Activated CD8-positive, alpha-beta T cell treated with anti-CD3 and anti-CD28 coated beads for 36 hours (primary cell): ENCODE results near the gene ACVR2A. TPM values are rescaled to one million over a fixed set of nuclear protein-coding genes. Genes with fewer than 3 reads are reported as not detected.

ENCODE experiments used
- ATAC-seq: fragments of 200-7000 bp; cut with Tn5 transposase; one replicate; pipeline ENCODE4 v1.10.0; 2021; ENCODE audit warnings: mild to moderate bottlenecking, moderate library complexity
- CTCF ChIA-PET: fragments of 350-600 bp; sonication (Branson Sonifier 250); formaldehyde crosslinking; loops from one replicate; lab custom pipeline; 2021; ENCODE audit warnings: antibody characterized with exemption; lab: Charles Lee
- POLR2A ChIA-PET: fragments of 350-600 bp; sonication (Branson Sonifier 250); formaldehyde crosslinking; loops from one replicate; lab custom pipeline; 2021; ENCODE audit warnings: antibody characterized with exemption; lab: Charles Lee
- DNase-seq: peaks from one replicate; pipeline ENCODE4 v3.0.0-alpha.2; 2020
- H3K27ac Mint-ChIP-seq: one replicate; pipeline ENCODE4 v1.8.0; 2021; ENCODE audit warnings: mild to moderate bottlenecking, mixed read lengths
- H3K27me3 Mint-ChIP-seq: one replicate; pipeline ENCODE4 v1.8.0; 2021; ENCODE audit warnings: mixed read lengths
- H3K36me3 Mint-ChIP-seq: one replicate; pipeline ENCODE4 v1.8.0; 2021; ENCODE audit warnings: low read depth, mixed read lengths
- H3K4me1 Mint-ChIP-seq: one replicate; pipeline ENCODE4 v1.8.0; 2021; ENCODE audit warnings: low read depth, mixed read lengths
- H3K4me3 Mint-ChIP-seq: one replicate; pipeline ENCODE4 v1.8.0; 2021; ENCODE audit warnings: mild to moderate bottlenecking, moderate library complexity, mixed read lengths
- H3K9me3 Mint-ChIP-seq: one replicate; pipeline ENCODE4 v1.8.0; 2021; ENCODE audit warnings: mixed read lengths
- CTCF ChIP-seq: fragments of 200-600 bp; IDR thresholded peaks from one replicate; pipeline ENCODE4 v1.8.0; 2022; ENCODE audit warnings: antibody characterized with exemption, mild to moderate bottlenecking
- intact Hi-C: fragments of 100-400 bp; cut with micrococcal nuclease; formaldehyde crosslinking; loops from one replicate; pipeline ENCODE4 v1.10.0; 2022
- total RNA-seq, 2 experiments: library from RNA; stranded (reverse); gene quantifications; one replicate each; pipeline ENCODE4 v1.2.3, GENCODE V29; 2021

Gene ACVR2A
- total RNA-seq, 2 experiments from 2014 or later = 0.63 to 1.2 TPM

- intact Hi-C loops = no loop called here
- no peaks in the 10 kb centered on the region for H3K27me3 Mint-ChIP-seq
- ChIA-PET POLR2A (no interaction called here), CTCF (no interaction called here)
- no peaks in the 10 kb centered on the region for H3K36me3 Mint-ChIP-seq
- no peak for TF ChIP-seq CTCF
- no peak overlapping the region for H3K4me3 Mint-ChIP-seq
- DNase-seq = no peak
- H3K4me1 Mint-ChIP-seq = no peaks in the 10 kb centered on the region
- no peaks in the 10 kb centered on the region for H3K9me3 Mint-ChIP-seq
- H3K27ac Mint-ChIP-seq = no peak overlapping the region
- no peak for ATAC-seq
Observed at GRCh38 chr2:147873859-147874483, 29.1 kb downstream of the ACVR2A start.

- POLR2A ChIA-PET = no interaction called here
Observed at GRCh38 chr2:147879846-147880245, 35.0 kb downstream of the ACVR2A start.

GRCh38 chr2:147882631-147883030 is 37.8 kb downstream of the ACVR2A start:
- H3K36me3 Mint-ChIP-seq = no peaks in the 10 kb centered on the region
- POLR2A ChIA-PET = no interaction called here
- H3K4me1 Mint-ChIP-seq = peaks cover 13% of the 10 kb centered on the region
- H3K4me3 Mint-ChIP-seq = no peak overlapping the region
- CTCF ChIA-PET = no interaction called here
- TF ChIP-seq CTCF = no peak
- DNase-seq = no peak
- no peaks in the 10 kb centered on the region for H3K9me3 Mint-ChIP-seq
- intact Hi-C loops = no loop called here
- no peak overlapping the region for H3K27ac Mint-ChIP-seq
- no peaks in the 10 kb centered on the region for H3K27me3 Mint-ChIP-seq
- ATAC-seq = no peak

More at GRCh38 chr2:147879846-147880245, 35.0 kb downstream of the ACVR2A start:
- Mint-ChIP-seq H3K4me3 (no peak overlapping the region), H3K9me3 (no peaks in the 10 kb centered on the region), H3K36me3 (no peaks in the 10 kb centered on the region), H3K4me1 (peaks cover 8% of the 10 kb centered on the region), H3K27me3 (no peaks in the 10 kb centered on the region), H3K27ac (no peak overlapping the region)
- ATAC-seq (no peak), DNase-seq (no peak)
- intact Hi-C loops = no loop called here
- CTCF ChIA-PET = no interaction called here
- TF ChIP-seq CTCF = no peak

GRCh38 chr2:147884830-147885229 is 40.0 kb downstream of the ACVR2A start:
- H3K27me3 Mint-ChIP-seq = no peaks in the 10 kb centered on the region
- peaks cover 15% of the 10 kb centered on the region for H3K4me1 Mint-ChIP-seq
- DNase-seq (no peak), ATAC-seq (no peak)
- no peak overlapping the region for H3K27ac Mint-ChIP-seq
- ChIA-PET CTCF (no interaction called here), POLR2A (no interaction called here)
- no peak overlapping the region for H3K4me3 Mint-ChIP-seq
- H3K36me3 Mint-ChIP-seq = no peaks in the 10 kb centered on the region
- intact Hi-C loops = no loop called here
- TF ChIP-seq CTCF = no peak
- no peaks in the 10 kb centered on the region for H3K9me3 Mint-ChIP-seq

DNA sequence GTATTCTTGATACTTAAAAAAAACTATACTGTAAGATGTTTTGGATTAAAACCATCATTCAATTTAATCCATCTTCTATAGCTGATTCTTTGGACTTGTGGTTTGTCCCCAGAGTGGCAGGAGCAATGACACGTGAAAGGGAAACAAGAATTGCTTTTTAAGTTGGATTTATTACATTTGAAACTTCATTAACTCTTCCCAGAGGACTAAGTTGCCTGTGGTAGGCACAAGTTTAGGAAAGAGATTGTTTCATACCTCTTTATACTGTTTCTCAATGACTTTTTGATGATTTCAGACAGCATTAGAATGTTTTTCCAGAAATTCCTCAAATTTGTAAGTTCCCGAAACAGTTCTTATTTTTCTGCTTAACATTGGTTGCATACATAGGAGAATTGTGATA is 41.3 kb downstream of the ACVR2A start:
- Mint-ChIP-seq H3K36me3 (no peaks in the 10 kb centered on the region), H3K27me3 (no peaks in the 10 kb centered on the region), H3K4me3 (no peak overlapping the region), H3K4me1 (peaks cover 15% of the 10 kb centered on the region), H3K9me3 (no peaks in the 10 kb centered on the region), H3K27ac (no peak overlapping the region)
- CTCF ChIA-PET = no interaction called here
- ATAC-seq = no peak
- POLR2A ChIA-PET = no interaction called here
- no peak for TF ChIP-seq CTCF
- intact Hi-C loops = no loop called here
- DNase-seq = no peak
